ENCODE results near the gene GLYATL3. TPM values are rescaled to one million over a fixed set of nuclear protein-coding genes. Genes with fewer than 3 reads are reported as not detected.

GLYATL3 gene
- polyA plus RNA-seq, 3 donors = not detected

- H3K79me2 ChIP-seq (ENCODE audit: insufficient read depth, low read length) = no peaks in the 10 kb centered on the region
- H3K4me2 ChIP-seq (replicated peaks; ENCODE audit: extremely low read depth, low read length, poor library complexity, severe bottlenecking) = no peak overlapping the region
- Mint-ChIP-seq H3K27ac (no peak overlapping the region), H3K27me3 (ENCODE audit: low read depth in 3 of 3) (peaks cover 27 to 42% (median 32%) of the 10 kb centered on the region in 3 donors), H3K9me3 (peaks cover 0 to 6% (median 0%) of the 10 kb centered on the region in 7 donors), H3K4me3 (no peak overlapping the region), H3K36me3 (peaks cover 0 to 4% of the 10 kb centered on the region in 2 donors), H3K4me1 (peaks cover 24% of the 10 kb centered on the region)
- H3K27ac ChIP-seq (ENCODE audit: low read depth in 1 of 2, low read length in 2 of 2) = no peak overlapping the region
- H3K4me3 ChIP-seq (replicated peaks in 1 of 3; ENCODE audit: low read depth in 2 of 3, low read length in 3 of 3) = no peak overlapping the region
- peaks cover 35 to 37% of the 10 kb centered on the region in 2 donors for H3K27me3 ChIP-seq (ENCODE audit: control insufficient read depth in 2 of 2, insufficient read depth in 2 of 2, low read length in 2 of 2)
- H3K9me3 ChIP-seq (replicated peaks in 1 of 2; ENCODE audit: control insufficient read depth in 1 of 2, insufficient read depth in 1 of 2, low read length in 2 of 2) = peaks cover 0 to 14% of the 10 kb centered on the region in 2 donors
- no peaks in the 10 kb centered on the region for H3K36me3 ChIP-seq (replicated peaks in 1 of 2; ENCODE audit: control insufficient read depth in 1 of 2, insufficient read depth in 2 of 2, low read length in 2 of 2)
- no peak for TF ChIP-seq CTCF (IDR thresholded peaks at IDR 0.05)
- H3K4me1 ChIP-seq (ENCODE audit: control insufficient read depth in 1 of 2, insufficient read depth in 2 of 2, low read length in 2 of 2) = peaks cover 16 to 18% of the 10 kb centered on the region in 2 donors
- no peak for DNase-seq
- H3K9ac ChIP-seq (ENCODE audit: insufficient read depth, low read length, poor library complexity, severe bottlenecking) = no peak overlapping the region
- H4K20me1 ChIP-seq (ENCODE audit: insufficient read depth, low read length) = no peaks in the 10 kb centered on the region
- H2AFZ ChIP-seq (ENCODE audit: insufficient read depth, low read depth, low read length, poor library complexity, severe bottlenecking) = no peak overlapping the region
- no CpG with 5 or more reads among the region's 2 CpGs for WGBS (ENCODE audit: insufficient coverage)
- intact Hi-C loops (cut with micrococcal nuclease) = no loop called here
Observed at GRCh38 chr6:49552596-49552995, 52.9 kb downstream of the GLYATL3 start.

GRCh38 chr6:49553384-49553783 is 53.7 kb downstream of the GLYATL3 start:
- peaks cover 0 to 4% of the 10 kb centered on the region in 2 donors for H3K36me3 Mint-ChIP-seq
- no peak for DNase-seq
- Histone ChIP-seq H3K79me2 (ENCODE audit: insufficient read depth, low read length) (no peaks in the 10 kb centered on the region), H3K4me2 (replicated peaks; ENCODE audit: extremely low read depth, low read length, poor library complexity, severe bottlenecking) (no peak overlapping the region), H3K27me3 (ENCODE audit: control insufficient read depth in 2 of 2, insufficient read depth in 2 of 2, low read length in 2 of 2) (peaks cover 35 to 37% of the 10 kb centered on the region in 2 donors), H3K4me3 (replicated peaks in 1 of 3; ENCODE audit: low read depth in 2 of 3, low read length in 3 of 3) (no peak overlapping the region), H3K27ac (ENCODE audit: low read depth in 1 of 2, low read length in 2 of 2) (no peak overlapping the region), H3K36me3 (replicated peaks in 1 of 2; ENCODE audit: control insufficient read depth in 1 of 2, insufficient read depth in 2 of 2, low read length in 2 of 2) (no peaks in the 10 kb centered on the region), H2AFZ (ENCODE audit: insufficient read depth, low read depth, low read length, poor library complexity, severe bottlenecking) (no peak overlapping the region), H3K4me1 (ENCODE audit: control insufficient read depth in 1 of 2, insufficient read depth in 2 of 2, low read length in 2 of 2) (peaks cover 16 to 18% of the 10 kb centered on the region in 2 donors), H3K9me3 (replicated peaks in 1 of 2; ENCODE audit: control insufficient read depth in 1 of 2, insufficient read depth in 1 of 2, low read length in 2 of 2) (peaks cover 0 to 14% of the 10 kb centered on the region in 2 donors), H3K9ac (ENCODE audit: insufficient read depth, low read length, poor library complexity, severe bottlenecking) (no peak overlapping the region), H4K20me1 (ENCODE audit: insufficient read depth, low read length) (no peaks in the 10 kb centered on the region)
- intact Hi-C loops (cut with micrococcal nuclease) = no loop called here
- H3K4me1 Mint-ChIP-seq = peaks cover 24% of the 10 kb centered on the region
- H3K27me3 Mint-ChIP-seq (ENCODE audit: low read depth in 3 of 3) = peaks cover 27 to 42% (median 32%) of the 10 kb centered on the region in 3 donors
- no CpG with 5 or more reads among the region's 1 CpG for WGBS (ENCODE audit: insufficient coverage)
- H3K4me3 Mint-ChIP-seq = no peak overlapping the region
- no peak overlapping the region for H3K27ac Mint-ChIP-seq
- TF ChIP-seq CTCF (IDR thresholded peaks at IDR 0.05) = no peak
- H3K9me3 Mint-ChIP-seq = peaks cover 0 to 6% (median 0%) of the 10 kb centered on the region in 7 donors

All from CD14-positive monocyte (primary cell).